Kidney capillary endothelial cell (primary cell): ENCODE results near the gene GDPD5.

Experiments used
- DNase-seq: peaks from one replicate; pipeline ENCODE4 v3.0.0-alpha.2; 2018; ENCODE audit warnings: low spot score

GDPD5 gene

DNA sequence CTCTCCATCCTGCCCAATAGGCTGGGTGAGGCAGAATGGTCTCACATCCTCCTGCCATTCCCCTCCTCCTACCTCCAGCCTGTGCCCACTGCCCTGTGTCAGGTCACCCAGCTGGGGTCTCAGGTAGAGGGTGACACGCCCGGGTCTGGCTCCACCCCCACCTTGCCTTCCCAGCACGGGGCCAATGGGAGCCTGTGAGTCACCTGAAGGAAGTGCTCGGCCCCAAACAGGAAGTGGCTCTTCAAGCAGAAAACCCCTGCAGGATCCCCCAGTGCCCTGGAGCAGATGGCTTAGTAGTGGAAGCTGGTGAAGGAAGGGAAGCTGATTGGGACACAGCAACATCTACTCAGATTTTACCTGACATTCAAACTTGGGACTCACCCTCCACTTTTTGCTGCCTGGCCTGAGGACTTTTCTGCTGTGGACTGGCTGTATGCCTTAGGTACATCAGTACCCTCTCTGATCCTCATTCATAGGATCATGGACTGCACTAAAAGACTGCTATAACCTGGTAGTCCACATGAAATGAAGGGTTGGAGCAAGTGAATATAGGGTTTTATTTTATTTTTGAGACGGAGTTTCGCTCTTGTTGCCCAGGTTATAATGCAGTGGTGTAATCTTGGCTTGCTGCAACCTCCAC, 33.4 kb downstream of the GDPD5 start:
- peak; percentile 68 for DNase-seq

DNA sequence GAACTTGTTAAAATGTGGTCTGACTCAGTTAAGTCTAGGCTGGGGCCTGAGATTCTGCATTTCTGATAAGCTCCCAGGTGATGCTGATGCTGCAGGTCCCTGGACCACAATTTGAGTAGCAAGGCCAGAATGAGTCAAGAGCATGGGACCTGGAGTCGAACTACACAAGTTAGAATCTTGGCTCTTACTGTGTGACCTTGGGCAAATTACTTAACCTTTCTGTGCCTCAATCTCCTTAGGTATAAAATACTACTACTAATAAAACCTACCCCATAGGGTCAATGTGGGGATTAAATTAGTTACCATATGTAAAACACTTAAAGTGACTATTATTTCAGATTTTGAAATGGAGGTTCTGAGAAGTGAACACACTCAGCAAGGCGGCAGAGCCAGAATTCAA, 34.3 kb downstream of the GDPD5 start:
- no peak for DNase-seq

DNA sequence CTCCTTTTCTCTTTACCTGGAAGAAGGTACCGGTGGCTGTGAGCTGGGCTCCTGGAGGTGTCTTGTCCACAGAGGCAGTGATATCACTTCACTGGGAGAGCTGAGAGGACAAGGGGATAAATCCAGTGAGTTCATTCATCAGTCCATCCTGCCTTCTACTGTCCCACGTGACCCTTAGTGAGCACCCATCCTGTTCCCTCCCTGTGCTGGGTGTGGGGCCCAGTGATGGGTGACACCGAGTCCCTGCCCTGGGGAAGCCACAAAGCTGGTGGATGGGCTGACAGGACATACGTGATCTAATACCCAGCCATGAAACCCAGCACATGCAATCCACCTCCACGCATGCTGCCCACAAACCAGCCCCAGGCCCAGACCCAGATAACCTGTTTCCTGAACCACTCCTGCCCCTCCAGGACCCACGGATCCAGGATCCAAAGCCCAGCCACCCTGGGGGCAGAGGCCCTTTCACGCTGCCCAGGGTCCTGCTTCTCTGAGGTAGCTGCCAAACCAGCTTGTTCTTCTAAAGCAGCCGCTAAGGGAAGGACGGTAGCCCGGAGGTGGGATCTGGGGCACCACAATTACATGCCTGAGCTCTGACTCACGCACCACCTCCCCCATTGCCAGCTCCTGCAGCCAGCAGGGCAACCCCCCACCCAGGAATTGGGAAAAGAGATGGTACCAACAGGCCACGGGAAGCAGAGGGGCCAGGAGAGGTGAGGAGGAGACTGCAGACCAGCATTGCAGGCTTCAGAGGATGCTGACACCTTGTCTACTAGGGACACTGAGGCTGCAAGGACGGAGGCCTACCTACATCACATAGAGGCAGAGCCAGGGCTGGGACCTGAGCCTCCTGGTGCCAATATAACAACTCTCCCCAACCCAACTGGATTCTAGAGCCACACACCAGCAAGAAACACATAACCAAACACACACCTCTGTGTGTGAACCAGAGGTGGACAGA, 35.2 kb downstream of the GDPD5 start:
- no peak for DNase-seq

DNA sequence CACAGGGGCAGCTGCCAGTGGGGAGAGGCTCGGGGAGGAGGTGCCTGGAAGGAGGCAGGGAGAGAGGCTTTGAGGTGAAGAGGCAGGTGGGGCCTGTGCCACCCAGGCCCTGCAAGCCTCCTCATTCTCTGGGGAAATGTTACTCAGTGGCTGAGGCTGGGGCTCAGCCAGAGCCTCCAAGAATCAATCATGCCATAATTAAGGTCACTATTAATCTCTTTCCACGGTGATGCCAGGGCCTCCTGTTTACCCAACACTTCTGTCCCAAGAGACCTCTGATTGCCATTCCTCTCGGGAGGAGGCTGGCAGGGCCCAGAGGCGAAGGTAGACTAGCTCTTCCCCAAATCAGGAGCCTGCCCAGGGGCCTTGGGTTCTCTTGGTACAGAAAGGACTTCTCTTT, 38.4 kb downstream of the GDPD5 start:
- no peak for DNase-seq

GRCh38 chr11:75485742-75486141, 40.0 kb downstream of the GDPD5 start:
- no peak for DNase-seq

DNA sequence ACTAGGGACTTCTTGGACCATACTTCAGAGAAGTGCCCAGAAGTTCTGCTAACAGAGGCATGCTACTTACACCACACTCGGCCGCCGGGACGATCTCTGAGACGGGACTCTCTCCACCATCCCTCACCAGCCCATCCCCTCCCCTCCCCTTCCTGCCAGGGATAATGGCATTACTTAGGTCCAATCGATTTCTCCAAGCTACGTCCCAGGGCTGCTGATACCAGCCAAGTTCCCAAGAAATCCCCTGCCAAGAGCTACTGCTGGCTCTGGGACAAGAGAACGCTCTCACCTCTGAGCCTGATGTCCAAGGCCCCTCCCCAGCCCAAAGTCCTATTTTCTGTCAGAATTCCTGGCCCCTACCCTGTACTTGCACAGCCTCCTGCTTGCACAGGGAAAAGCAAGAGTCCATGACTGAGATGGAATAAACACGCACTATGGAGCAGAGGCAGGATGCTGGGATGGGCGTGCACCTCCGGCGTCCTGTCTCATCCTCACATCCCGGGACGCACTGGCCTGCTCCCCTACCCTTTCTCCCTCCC, 42.7 kb downstream of the GDPD5 start:
- DNase-seq: no peak

DNA sequence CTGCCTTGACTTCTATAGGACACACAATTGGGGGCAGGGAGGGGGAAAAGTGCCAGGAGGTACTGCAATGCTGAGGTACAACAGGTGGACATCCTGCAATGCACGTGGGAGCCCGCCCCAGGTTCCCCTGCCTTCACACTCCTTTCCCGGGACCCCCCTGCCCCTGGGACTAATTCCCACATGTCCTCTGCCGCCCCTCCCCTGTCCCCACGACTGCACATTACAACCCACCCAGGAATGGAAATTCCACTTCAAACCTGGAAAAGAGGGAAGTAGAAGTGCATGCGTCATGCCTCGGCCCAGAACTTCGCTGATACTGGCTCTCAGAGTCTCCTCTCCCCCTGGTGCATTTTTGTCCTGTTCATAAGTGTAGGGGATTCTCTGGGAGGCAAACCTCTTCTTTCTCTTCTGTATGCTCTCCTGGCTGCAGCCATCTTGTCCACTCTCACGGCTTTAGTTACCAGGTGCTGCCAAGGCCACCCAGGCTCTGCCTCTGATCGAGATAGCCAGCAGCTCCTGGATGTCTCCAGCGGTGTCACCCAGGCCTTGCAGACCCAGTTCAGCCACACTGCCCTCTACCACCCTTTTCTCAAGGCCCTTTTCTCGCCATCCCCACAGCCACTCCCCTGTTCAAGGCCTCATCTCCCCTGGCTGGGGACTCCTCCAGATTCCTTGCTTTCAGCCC, 43.7 kb downstream of the GDPD5 start:
- no peak for DNase-seq

DNA sequence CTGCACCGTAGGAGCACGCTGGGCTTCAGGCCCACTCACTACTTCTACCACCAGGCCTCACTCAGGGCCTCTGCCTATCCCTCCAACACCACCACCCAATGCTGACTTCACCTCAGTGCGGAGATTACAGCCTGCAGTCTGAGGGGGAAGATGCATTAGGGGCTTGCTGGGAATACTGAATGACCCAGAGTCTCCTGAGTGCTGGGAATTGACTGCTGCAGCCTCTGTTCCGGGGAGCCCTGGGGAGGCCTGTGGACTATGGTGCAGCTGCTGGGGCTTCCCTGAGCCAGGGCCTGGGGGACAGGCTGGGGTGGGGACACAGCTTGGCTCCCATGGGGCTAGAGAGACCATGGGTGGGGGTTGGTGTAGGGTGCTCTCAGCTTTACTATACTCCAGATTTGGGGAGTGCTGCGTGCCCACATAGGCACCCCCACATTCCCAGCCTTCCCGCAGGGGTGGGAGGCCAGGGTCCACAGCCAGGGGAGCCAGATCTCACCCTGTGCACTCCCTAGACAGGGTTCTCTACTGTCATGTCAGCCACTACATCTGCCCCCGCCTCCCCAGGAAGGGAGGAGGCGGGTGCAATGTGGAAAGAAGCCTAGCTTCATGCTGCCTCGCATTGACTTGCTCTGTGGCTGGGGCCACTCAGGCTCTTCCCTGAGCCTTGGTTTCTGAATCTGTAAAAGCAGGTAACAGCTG, 44.4 kb downstream of the GDPD5 start:
- no peak for DNase-seq

DNA sequence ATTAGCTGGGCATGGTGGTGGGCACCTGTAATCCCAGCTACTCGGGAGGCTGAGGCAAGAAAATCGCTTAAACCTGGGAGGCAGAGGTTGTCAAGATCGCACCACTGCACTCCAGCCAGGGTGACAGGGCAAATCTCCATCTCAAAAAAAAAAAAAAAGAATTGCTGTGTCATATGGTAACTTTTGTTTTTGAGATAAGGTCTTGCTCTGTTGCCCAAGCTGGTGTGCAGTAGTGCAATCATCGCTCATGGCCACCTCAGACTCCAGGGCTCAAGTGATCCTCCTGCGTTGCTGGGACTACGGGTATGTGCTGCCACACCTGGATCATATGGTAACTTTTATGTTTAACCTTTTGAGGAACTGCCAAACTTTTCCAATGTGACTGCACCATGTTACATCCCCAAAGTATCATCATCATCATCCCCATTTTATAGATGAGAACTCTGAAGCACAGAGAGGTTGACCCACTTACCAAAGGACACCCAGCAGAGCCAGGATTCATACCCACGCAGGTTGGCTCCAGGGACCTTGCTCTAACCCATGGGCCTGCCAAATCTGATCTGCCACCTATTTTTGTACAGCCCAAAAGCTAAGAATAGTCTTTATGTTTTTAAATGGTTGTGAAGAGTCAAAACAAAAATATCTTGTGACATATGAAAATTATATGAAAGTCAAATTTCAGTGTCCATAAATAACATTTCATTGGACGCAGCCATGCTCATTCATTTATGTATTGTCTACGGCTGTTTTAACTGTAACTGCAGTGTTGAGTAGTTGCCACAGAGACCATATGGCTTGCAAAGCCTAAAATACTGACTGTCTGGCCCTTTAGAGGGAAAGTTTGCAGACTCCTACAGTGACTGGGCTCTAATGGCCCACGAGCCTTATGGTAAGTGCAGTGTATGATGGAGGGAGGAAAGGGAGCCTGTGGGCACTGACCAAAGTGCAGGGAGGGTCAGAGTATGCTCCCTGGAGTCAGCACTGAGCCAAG, 45.3 kb downstream of the GDPD5 start:
- no peak for DNase-seq

DNA sequence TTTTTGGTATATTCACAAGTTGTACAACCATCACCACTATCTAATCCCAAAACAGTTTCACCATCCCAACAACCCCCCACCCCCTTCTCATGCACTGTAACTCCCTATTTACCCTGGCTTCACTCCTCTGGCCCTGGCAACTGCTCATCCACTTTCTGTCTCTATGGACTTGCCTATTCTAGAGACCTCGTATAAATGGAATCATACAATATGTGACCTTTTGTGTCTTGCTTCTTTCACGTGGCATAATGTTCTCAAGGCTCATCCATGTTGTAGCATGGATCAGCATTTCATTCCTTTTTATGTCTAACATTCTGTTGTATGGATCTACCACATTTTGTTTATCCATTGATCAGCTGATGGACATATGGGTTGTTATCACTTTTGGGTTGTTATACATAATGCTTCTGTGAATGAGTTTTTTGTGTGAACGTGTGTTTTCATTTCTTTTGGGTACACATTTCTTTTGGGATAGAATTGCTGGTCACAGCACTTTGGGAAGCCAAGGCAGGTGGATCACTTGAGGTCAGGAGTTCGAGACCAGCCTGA, 46.1 kb downstream of the GDPD5 start:
- no peak for DNase-seq

DNA sequence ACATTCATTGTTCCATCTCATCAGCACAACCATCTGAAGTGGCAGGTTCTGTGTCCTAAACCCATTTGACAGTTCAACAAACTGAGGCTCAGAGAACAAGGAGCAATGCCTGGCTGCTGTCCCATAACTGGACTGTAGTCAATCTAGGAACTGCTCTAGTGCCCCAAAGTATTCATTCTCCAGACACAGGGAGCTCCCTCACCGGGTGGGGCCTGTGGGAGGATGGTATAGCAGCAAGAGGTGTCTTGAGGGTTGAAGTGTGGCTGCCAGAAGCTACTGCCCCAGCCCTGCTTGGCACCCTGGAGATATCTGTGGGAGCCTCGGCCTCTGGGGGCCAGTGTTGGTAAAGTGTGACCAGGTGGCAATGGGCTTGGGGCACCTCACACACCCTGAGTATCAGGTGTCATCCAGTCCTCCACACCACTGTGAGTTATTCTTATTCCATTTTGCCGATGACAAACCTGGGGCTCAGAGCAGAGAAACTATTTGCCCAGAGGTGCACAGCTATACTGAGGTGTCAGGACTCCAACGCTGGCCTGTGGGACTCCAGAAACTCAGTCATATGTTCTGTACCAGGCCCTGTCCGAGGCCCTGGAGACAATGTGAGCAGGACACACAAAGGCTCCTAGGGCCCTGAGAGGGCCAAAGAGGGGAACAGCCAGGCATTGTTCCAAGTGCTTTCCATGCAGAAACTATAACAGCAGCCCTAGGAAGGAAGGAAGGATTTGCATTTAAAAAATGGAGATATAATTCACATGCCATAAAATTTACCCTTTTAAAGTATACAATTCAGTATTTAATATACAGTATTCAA, 46.8 kb downstream of the GDPD5 start:
- DNase-seq: no peak

GRCh38 chr11:75477614-75477935, 48.2 kb downstream of the GDPD5 start:
- no peak for DNase-seq

- DNase-seq: no peak
Observed at GRCh38 chr11:75476739-75477613, 48.8 kb downstream of the GDPD5 start.

DNA sequence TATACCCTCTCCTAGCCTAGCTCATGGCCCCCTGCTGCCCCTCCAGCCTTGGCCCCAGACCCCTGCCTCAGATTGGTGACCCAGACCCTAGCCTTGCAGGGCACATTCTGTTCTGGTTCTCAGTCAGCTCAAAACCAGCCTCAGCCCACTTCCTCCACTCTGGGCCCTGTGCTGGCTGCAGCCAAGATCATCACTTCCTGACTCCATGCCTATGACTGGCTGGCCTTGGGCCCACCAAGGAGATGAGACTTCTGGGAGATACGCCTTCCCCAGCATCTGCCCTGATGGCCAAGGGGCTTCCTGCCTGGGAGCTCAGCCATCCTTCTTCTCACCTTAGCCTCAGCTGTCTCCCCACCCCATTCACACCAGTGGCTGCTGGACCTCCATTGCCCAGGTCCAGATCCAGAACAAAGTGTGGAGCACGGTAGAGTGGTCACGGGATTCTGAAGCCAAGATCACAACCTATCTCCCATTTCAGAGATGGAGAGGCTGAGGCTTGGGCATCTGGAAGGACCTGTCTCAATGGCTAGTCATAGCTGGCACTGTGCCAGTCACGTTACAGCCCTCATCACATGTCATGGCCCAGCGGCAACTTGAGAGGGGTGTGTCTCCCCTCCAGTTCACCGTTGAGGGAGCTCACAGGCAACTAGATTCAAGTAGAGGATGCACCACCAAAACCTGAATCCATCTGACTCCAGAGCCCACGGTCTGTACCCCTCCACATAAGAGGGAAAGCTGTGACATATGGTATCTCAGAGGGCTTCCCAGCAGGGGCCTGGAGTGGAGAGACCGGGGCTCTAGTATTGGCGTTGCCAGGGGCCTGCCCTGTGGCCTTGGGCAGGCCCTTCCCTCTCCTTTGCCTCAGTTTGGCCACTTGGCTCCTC, 49.7 kb downstream of the GDPD5 start:
- DNase-seq: peak; percentile 81

DNA sequence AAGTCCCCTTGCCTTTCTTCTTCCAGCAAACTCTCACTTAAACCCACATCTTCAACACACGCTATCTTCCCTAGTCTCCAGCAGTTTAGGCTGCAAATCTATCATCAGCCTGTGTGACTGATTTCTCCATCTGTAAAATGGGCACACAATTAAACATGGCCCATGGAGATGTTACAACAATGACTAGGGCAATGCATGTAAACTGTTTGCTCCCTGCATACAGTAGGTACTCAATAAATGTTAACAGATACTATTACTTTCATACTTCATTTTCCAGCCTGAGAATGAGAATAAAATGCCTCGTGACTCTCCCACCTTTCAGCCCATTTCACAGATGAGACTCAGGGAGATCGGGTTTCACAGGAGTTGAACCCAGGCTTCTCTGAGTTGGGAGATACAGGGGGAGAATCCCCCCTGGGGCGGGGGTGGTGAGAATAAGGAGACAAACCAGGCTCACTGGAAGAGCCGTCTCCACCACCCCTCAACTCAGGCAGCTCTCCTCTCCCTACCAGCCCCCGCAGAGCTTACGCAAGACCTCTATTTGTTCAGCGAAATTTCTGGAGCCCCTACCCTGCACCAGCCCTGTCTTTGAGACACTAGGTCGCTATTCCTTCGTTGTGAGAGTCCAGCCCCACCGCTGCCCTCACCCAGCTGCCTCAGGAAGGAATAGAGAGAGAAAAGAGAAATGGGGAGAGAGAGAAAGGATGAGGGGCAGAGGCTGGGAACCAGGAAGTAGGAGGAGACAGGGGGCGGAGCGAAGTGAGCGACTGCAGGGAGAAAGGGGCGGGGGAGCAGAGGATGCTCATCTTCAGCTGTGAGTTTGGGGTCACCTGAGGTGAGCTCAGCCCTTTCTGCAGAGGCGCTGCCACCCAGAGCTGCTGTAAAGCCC, 50.6 kb downstream of the GDPD5 start:
- DNase-seq: no peak

GRCh38 chr11:75474240-75474639, 51.5 kb downstream of the GDPD5 start:
- peak; percentile 50 for DNase-seq

- no peak for DNase-seq
Observed at GRCh38 chr11:75473684-75474083, 52.1 kb downstream of the GDPD5 start.
